Chondrocyte (in vitro differentiated cells): ENCODE measurements around the gene KRT83. TPM values are rescaled to one million over a fixed set of nuclear protein-coding genes. Genes with fewer than 3 reads are reported as not detected.

Source experiments
- DNase-seq: peaks from one replicate; pipeline ENCODE4 v3.0.0; 2021; ENCODE audit warnings: mixed read lengths, low spot score
- H3K27ac Mint-ChIP-seq: one replicate; pipeline ENCODE4 v1.8.0; 2021; ENCODE audit warnings: mild to moderate bottlenecking, moderate library complexity, mixed read lengths; ENCODE audit not compliant: unreplicated experiment
- H3K27me3 Mint-ChIP-seq: 2 replicates; pipeline ENCODE4 v1.8.0; 2021; ENCODE audit warnings: low read depth, mixed read lengths
- H3K36me3 Mint-ChIP-seq: 2 replicates; pipeline ENCODE4 v1.8.0; 2021; ENCODE audit warnings: low read depth, mixed read lengths
- H3K4me1 Mint-ChIP-seq: 2 replicates; pipeline ENCODE4 v1.8.0; 2021; ENCODE audit warnings: low read depth, mild to moderate bottlenecking, mixed read lengths
- H3K4me3 Mint-ChIP-seq: one replicate; pipeline ENCODE4 v1.8.0; 2021; ENCODE audit warnings: mild to moderate bottlenecking, moderate library complexity, mixed read lengths; ENCODE audit not compliant: unreplicated experiment
- H3K9me3 Mint-ChIP-seq: 2 replicates; pipeline ENCODE4 v1.8.0; 2021; ENCODE audit warnings: low read depth, mixed read lengths
- CTCF ChIP-seq: fragments of 200-600 bp; sonication (generic); IDR thresholded peaks from 2 replicates; pipeline ENCODE4 v1.5.0; 2021; ENCODE audit warnings: antibody characterized with exemption, mild to moderate bottlenecking, moderate library complexity
- total RNA-seq: library from RNA; stranded (reverse); gene quantifications from 3 replicates; pipeline ENCODE4 v1.2.1, GENCODE V29; 2021

The KRT83 gene
- total RNA-seq, 1 donor from 2014 or later, result not detected

- Mint-ChIP-seq H3K27ac (no peak overlapping the region), H3K36me3 (no peaks in the 10 kb centered on the region)
Measured at GRCh38 chr12:52361553-52361952, 40.4 kb upstream of the KRT83 start.

GRCh38 chr12:52360663-52361271 lies 39.6 kb upstream of the KRT83 start:
- H3K9me3 Mint-ChIP-seq, result no peaks in the 10 kb centered on the region
- H3K36me3 Mint-ChIP-seq, result no peaks in the 10 kb centered on the region
- no peak for DNase-seq
- H3K27ac Mint-ChIP-seq, result no peak overlapping the region
- no peaks in the 10 kb centered on the region for H3K4me1 Mint-ChIP-seq
- H3K27me3 Mint-ChIP-seq, result peaks cover 19% of the 10 kb centered on the region
- H3K4me3 Mint-ChIP-seq, result no peak overlapping the region
- no peak for TF ChIP-seq CTCF

More at GRCh38 chr12:52361553-52361952, 40.4 kb upstream of the KRT83 start:
- no peak overlapping the region for H3K4me3 Mint-ChIP-seq
- no peaks in the 10 kb centered on the region for H3K9me3 Mint-ChIP-seq
- no peak for DNase-seq
- H3K27me3 Mint-ChIP-seq, result peaks cover 21% of the 10 kb centered on the region
- no peak for TF ChIP-seq CTCF
- no peaks in the 10 kb centered on the region for H3K4me1 Mint-ChIP-seq

- no peak overlapping the region for H3K4me3 Mint-ChIP-seq
- H3K4me1 Mint-ChIP-seq, result no peaks in the 10 kb centered on the region
- no peaks in the 10 kb centered on the region for H3K9me3 Mint-ChIP-seq
- H3K27ac Mint-ChIP-seq, result no peak overlapping the region
- DNase-seq, result no peak
- H3K27me3 Mint-ChIP-seq, result peaks cover 20% of the 10 kb centered on the region
- TF ChIP-seq CTCF, result no peak
- no peaks in the 10 kb centered on the region for H3K36me3 Mint-ChIP-seq
Measured at GRCh38 chr12:52360106-52360662, 39.0 kb upstream of the KRT83 start.

GRCh38 chr12:52359621-52360061 lies 38.4 kb upstream of the KRT83 start:
- no peaks in the 10 kb centered on the region for H3K4me1 Mint-ChIP-seq
- no peak overlapping the region for H3K27ac Mint-ChIP-seq

More at GRCh38 chr12:52359621-52360061, 38.4 kb upstream of the KRT83 start:
- no peak for TF ChIP-seq CTCF
- no peak for DNase-seq
- peaks cover 25% of the 10 kb centered on the region for H3K27me3 Mint-ChIP-seq
- no peaks in the 10 kb centered on the region for H3K9me3 Mint-ChIP-seq
- no peaks in the 10 kb centered on the region for H3K36me3 Mint-ChIP-seq
- no peak overlapping the region for H3K4me3 Mint-ChIP-seq
